ENCODE results near the gene HGFAC. TPM values are rescaled to one million over a fixed set of nuclear protein-coding genes. Genes with fewer than 3 reads are reported as not detected.

The HGFAC gene
- polyA plus RNA-seq, 1 donor from 2014 or later = 16.2 TPM

DNA sequence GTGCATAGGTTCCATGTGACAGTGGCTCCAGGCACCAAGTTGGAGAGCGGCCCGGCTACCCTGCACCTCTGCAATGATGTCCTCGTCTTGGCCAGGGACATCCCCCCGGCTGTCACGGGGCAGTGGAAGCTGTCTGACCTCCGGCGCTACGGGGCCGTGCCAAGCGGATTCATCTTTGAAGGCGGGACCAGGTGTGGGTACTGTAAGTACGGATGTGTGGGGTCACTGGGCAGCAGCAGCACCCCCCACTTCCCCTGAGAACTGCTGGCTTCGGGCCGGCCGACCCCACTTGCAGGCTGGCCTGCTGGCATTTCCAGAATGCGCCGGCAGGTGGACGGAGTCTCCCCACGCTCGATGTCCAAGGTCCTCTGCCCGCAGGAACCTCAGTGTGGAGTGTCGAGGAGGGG, 34.6 kb downstream of the HGFAC start:
- H3K79me2 ChIP-seq (replicated peaks; ENCODE audit: insufficient read depth, low read length) = no peaks in the 10 kb centered on the region
- no peaks in the 10 kb centered on the region for H3K9me2 ChIP-seq (ENCODE audit: insufficient read depth, low read length)
- no peak for TF ChIP-seq MXI1 (conservative IDR thresholded peaks at IDR 0.05; ENCODE audit: poor library complexity, severe bottlenecking)
- TF ChIP-seq SMC3 (conservative IDR thresholded peaks at IDR 0.05; ENCODE audit: poor library complexity) = no peak
- TF ChIP-seq TAF1 (IDR thresholded peaks at IDR 0.05; ENCODE audit: low read depth) = no peak
- TF ChIP-seq EP300 (conservative IDR thresholded peaks at IDR 0.05; ENCODE audit: poor library complexity, severe bottlenecking) = no peak
- TF ChIP-seq, protein P1, sequence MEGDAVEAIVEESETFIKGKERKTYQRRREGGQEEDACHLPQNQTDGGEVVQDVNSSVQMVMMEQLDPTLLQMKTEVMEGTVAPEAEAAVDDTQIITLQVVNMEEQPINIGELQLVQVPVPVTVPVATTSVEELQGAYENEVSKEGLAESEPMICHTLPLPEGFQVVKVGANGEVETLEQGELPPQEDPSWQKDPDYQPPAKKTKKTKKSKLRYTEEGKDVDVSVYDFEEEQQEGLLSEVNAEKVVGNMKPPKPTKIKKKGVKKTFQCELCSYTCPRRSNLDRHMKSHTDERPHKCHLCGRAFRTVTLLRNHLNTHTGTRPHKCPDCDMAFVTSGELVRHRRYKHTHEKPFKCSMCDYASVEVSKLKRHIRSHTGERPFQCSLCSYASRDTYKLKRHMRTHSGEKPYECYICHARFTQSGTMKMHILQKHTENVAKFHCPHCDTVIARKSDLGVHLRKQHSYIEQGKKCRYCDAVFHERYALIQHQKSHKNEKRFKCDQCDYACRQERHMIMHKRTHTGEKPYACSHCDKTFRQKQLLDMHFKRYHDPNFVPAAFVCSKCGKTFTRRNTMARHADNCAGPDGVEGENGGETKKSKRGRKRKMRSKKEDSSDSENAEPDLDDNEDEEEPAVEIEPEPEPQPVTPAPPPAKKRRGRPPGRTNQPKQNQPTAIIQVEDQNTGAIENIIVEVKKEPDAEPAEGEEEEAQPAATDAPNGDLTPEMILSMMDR (IDR thresholded peaks at IDR 0.05; ENCODE audit: poor library complexity, severe bottlenecking) = no peak
- TF ChIP-seq, protein P2, sequence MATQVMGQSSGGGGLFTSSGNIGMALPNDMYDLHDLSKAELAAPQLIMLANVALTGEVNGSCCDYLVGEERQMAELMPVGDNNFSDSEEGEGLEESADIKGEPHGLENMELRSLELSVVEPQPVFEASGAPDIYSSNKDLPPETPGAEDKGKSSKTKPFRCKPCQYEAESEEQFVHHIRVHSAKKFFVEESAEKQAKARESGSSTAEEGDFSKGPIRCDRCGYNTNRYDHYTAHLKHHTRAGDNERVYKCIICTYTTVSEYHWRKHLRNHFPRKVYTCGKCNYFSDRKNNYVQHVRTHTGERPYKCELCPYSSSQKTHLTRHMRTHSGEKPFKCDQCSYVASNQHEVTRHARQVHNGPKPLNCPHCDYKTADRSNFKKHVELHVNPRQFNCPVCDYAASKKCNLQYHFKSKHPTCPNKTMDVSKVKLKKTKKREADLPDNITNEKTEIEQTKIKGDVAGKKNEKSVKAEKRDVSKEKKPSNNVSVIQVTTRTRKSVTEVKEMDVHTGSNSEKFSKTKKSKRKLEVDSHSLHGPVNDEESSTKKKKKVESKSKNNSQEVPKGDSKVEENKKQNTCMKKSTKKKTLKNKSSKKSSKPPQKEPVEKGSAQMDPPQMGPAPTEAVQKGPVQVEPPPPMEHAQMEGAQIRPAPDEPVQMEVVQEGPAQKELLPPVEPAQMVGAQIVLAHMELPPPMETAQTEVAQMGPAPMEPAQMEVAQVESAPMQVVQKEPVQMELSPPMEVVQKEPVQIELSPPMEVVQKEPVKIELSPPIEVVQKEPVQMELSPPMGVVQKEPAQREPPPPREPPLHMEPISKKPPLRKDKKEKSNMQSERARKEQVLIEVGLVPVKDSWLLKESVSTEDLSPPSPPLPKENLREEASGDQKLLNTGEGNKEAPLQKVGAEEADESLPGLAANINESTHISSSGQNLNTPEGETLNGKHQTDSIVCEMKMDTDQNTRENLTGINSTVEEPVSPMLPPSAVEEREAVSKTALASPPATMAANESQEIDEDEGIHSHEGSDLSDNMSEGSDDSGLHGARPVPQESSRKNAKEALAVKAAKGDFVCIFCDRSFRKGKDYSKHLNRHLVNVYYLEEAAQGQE (IDR thresholded peaks at IDR 0.05; ENCODE audit: borderline replicate concordance) = no peak
- TF ChIP-seq EZH2 (IDR thresholded peaks at IDR 0.05; ENCODE audit: borderline replicate concordance, insufficient read depth, low read length, poor library complexity, severe bottlenecking) = no peak
- TF ChIP-seq POLR2AphosphoS5 (IDR thresholded peaks at IDR 0.05) = no peak
- TF ChIP-seq RAD21 (conservative IDR thresholded peaks at IDR 0.05) = no peak
- no peaks in the 10 kb centered on the region for H3F3A ChIP-seq (ENCODE audit: insufficient read depth, low read length, poor library complexity, severe bottlenecking)
- no peak overlapping the region for H3K4me3 ChIP-seq (ENCODE audit: low read length)
- no peak overlapping the region for H3K27ac ChIP-seq (ENCODE audit: low read length)
- H4K20me1 ChIP-seq (ENCODE audit: insufficient read depth) = no peaks in the 10 kb centered on the region
- H2AFZ ChIP-seq (ENCODE audit: low read depth, low read length) = no peak overlapping the region
- no peaks in the 10 kb centered on the region for H3K9me3 ChIP-seq (ENCODE audit: low read length)
- no peaks in the 10 kb centered on the region for H3K27me3 ChIP-seq (ENCODE audit: insufficient read depth, low read depth, low read length)
- no peaks in the 10 kb centered on the region for H3K36me3 ChIP-seq (ENCODE audit: insufficient read depth, low read length)
- H3K9ac ChIP-seq (ENCODE audit: low read length) = no peak overlapping the region
- no peak overlapping the region for H3K4me2 ChIP-seq (ENCODE audit: low read length)

DNA sequence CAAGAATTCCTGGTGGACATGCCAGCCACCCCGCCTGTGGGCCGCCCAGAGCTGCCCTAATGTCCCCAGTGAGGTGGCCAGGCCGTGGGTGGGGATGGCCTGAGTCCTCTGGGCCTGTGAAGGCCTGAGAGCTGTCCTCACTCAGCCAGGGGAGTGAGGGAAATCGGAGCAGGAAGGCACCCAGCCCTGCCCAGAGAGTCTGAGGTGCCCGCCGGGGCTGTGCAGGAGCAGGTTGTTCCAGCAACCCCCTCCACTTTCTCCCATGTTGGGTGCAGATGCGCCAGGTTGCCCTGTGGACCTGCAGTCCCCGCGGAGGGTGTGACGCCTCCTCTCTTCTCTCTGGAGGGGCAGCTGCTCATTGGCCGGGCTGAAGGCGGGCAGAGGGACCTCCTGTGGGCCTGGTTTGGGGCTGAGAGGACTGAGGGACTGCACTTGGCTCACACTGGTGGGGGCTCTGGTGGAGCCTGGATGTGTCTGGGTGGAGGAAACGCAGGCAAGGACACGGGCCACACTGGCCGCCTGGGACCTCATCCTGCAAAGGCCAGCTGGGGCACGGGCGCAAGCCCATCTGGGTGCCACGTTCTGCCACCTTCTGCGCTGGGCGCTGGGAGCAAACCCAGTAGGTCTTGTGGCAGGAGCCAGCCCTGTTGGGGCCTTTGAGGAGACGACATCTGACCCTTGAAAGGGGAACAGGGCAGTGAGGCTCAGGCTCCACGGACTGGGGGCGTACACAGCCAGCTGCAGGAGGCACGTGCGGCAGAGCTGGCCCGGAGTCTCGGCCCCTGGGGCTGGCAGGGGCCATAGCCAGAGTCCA, 35.4 kb downstream of the HGFAC start:
- Histone ChIP-seq H3K4me3 (ENCODE audit: low read length) (no peak overlapping the region), H3K36me3 (ENCODE audit: insufficient read depth, low read length) (no peaks in the 10 kb centered on the region), H3K9ac (ENCODE audit: low read length) (no peak overlapping the region), H3K9me3 (ENCODE audit: low read length) (no peaks in the 10 kb centered on the region), H3K27ac (ENCODE audit: low read length) (no peak overlapping the region), H3K9me2 (ENCODE audit: insufficient read depth, low read length) (no peaks in the 10 kb centered on the region), H3K4me2 (ENCODE audit: low read length) (no peak overlapping the region), H2AFZ (ENCODE audit: low read depth, low read length) (no peak overlapping the region), H3K79me2 (replicated peaks; ENCODE audit: insufficient read depth, low read length) (no peaks in the 10 kb centered on the region), H3F3A (ENCODE audit: insufficient read depth, low read length, poor library complexity, severe bottlenecking) (no peaks in the 10 kb centered on the region), H4K20me1 (ENCODE audit: insufficient read depth) (no peaks in the 10 kb centered on the region), H3K27me3 (ENCODE audit: insufficient read depth, low read depth, low read length) (no peaks in the 10 kb centered on the region)
- TF ChIP-seq EP300 (conservative IDR thresholded peaks at IDR 0.05; ENCODE audit: poor library complexity, severe bottlenecking) = no peak
- TF ChIP-seq EZH2 (IDR thresholded peaks at IDR 0.05; ENCODE audit: borderline replicate concordance, insufficient read depth, low read length, poor library complexity, severe bottlenecking) = no peak
- TF ChIP-seq RAD21 (conservative IDR thresholded peaks at IDR 0.05) = no peak
- TF ChIP-seq POLR2AphosphoS5 (IDR thresholded peaks at IDR 0.05) = no peak

All from neural cell (in vitro differentiated cells).